GM12892 (cell line): ENCODE results near the gene CRTAC1.
A peak's percentile ranks its signal among the peaks of the same experiment; 100 is the strongest.

Experiments
- DNase-seq: peaks from one replicate; pipeline ENCODE4 v3.0.0; 2011; ENCODE audit not compliant: insufficient read length
- FAIRE-seq: peaks from 2 replicates; lab custom pipeline; 2011; peaks lifted over from hg19 to GRCh38; lab: Jason Lieb, UNC
- POLR2A ChIP-seq: IDR thresholded peaks from 2 replicates; pipeline ENCODE4 v1.6.1; 2011; ENCODE audit warnings: low read depth, low read length, control low read depth
- POLR2AphosphoS5 ChIP-seq: IDR thresholded peaks from 2 replicates; pipeline ENCODE4 v1.6.1; 2011; ENCODE audit warnings: low read depth, low read length, control low read depth
- TAF1 ChIP-seq: IDR thresholded peaks from 2 replicates; pipeline ENCODE4 v1.6.1; 2011; ENCODE audit warnings: low read depth, mild to moderate bottlenecking, control low read depth, low read length, borderline replicate concordance

The CRTAC1 gene

DNA sequence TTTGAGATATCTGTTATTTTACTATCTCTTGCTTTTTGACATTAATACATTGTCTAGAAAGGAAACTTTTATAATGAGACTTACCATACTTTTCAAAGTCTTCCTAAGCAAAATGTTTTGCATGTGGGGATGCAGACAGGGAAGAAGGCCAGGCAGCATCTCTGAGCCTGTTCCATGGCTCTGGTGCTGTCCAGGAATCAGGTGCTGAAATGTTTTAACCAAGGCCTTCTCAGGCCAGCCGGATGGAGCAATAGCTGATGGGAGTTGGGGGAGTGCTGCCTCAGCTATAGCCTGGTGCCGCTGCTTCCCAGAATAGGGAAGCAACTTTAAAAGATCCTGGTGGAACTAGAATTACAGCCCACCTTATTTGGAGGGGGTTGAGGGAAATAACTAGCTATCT is 38.5 kb downstream of the CRTAC1 start:
- DNase-seq (no peak), FAIRE-seq (no peak)
- no peak for TF ChIP-seq TAF1
- TF ChIP-seq POLR2A, result no peak

DNA sequence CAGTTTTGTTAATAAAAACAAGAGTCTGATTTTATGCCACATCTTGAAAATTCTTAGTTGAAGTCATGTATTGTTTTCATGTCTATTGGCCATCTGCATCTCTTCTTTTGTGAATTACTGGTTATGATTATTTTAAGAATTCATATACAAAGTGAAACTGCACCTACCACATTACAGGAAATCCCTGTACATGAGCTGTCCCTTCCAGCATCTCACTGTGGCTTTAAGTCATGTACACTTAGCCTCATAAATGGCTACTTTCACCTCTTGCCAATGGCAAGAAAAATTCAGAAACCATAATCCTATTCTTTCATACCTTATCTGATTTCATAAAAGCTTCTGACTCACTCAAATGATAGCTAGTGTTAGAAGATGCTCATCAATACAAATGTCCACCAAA is 48.6 kb downstream of the CRTAC1 start:
- TF ChIP-seq POLR2A, result no peak
- DNase-seq (no peak), FAIRE-seq (no peak)

GRCh38 chr10:97977673-97978072 is 52.7 kb downstream of the CRTAC1 start:
- DNase-seq (no peak), FAIRE-seq (no peak)
- TF ChIP-seq POLR2AphosphoS5 (no peak), POLR2A (no peak), TAF1 (no peak)

DNA sequence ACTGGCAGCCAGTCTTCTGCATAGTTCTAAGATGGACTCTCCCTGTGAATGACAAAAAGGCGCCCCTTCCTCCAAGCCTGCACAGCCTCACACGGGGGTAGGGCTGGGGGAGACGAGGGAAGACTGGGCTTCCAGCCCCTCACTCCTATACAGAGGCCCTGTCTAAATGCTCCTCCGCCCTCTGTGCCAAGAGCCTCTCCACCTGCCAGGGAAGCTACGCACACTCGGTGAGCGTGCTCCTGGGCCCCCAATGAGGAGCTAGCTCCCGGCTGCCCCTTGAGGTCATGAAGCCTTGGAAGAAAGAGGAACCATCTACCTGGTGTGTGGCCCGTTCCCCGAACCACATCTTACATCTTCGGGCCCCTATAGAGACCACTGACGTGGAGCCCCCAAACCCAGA is 54.8 kb downstream of the CRTAC1 start:
- FAIRE-seq, result no peak

GRCh38 chr10:97974526-97975525 is 55.6 kb downstream of the CRTAC1 start:
- FAIRE-seq, result no peak
- no peak for TF ChIP-seq TAF1
- no peak for TF ChIP-seq POLR2A
- no peak for TF ChIP-seq POLR2AphosphoS5
- DNase-seq, result no peak

More for the DNA sequence above, 54.8 kb downstream of the CRTAC1 start:
- no peak for DNase-seq
- TF ChIP-seq TAF1 (no peak), POLR2A (no peak), POLR2AphosphoS5 (no peak)

DNA sequence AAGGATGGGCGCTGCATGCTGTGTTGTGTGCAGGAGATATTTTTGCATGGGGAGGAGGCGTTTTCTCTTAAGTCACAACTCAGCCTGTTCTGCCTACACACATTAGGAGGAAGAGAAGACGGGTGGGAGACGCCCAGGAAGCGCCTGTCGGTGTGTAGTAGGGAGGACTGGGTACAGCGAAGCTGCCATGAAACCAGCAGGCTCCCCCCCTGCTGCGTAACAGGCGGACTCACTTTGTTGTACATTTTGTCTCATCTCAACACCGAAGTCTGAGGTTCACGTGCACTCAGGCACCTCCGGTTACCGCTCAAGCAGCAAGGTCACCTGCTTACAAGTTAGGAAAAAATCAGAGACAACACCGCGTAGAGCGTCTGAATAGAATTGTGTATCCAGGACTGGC is 56.3 kb downstream of the CRTAC1 start:
- DNase-seq, result no peak
- TF ChIP-seq POLR2AphosphoS5 (no peak), TAF1 (no peak), POLR2A (no peak)

GRCh38 chr10:97969538-97970079 is 60.8 kb downstream of the CRTAC1 start:
- TF ChIP-seq POLR2AphosphoS5, result no peak
- no peak for TF ChIP-seq POLR2A
- no peak for TF ChIP-seq TAF1
- no peak for FAIRE-seq

More for the DNA sequence above, 56.3 kb downstream of the CRTAC1 start:
- FAIRE-seq, result peak; percentile 24

DNA sequence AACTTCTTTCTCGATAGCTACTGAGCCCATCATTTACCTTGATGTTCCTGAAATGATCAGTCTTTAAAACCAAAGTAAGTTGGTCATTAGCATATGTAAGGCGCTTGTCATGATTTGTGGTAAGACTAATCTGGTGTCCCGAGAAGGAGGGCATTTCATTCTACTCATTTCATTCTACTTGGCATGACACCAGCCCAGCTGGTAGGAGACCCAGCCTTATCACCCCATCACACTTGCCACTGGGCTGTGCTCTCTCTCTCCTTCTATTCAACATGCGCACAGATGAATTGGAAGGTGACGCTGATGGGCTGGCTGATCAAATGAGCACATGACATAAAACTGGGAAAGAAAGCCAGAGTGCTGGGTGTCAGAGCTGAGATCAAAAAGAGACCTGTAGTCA is 65.7 kb downstream of the CRTAC1 start:
- DNase-seq, result no peak
- no peak for TF ChIP-seq POLR2AphosphoS5
- no peak for FAIRE-seq

More at GRCh38 chr10:97969538-97970079, 60.8 kb downstream of the CRTAC1 start:
- DNase-seq, result no peak

DNA sequence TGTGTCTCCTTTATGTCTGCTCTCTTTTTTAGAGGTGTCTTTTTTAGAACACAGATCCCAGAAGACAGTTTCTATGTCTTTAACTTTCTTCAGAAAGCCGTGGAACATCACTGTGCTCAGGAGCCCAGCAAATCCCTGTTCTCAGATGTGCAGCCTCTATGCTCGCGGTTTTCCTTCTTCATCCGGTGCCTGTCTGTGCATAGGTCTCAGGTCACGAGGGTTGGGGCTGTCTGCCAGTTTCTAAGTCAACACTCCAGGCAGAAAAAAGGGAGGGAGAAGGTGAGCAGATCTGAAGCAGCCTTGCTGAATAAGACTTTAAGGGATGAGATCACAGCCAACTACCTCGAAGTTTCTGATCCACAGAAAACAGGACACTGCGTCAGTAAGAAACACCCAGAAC is 68.5 kb downstream of the CRTAC1 start:
- FAIRE-seq, result no peak
- no peak for DNase-seq
- no peak for TF ChIP-seq POLR2AphosphoS5
- TF ChIP-seq POLR2A, result no peak
- no peak for TF ChIP-seq TAF1

- FAIRE-seq (no peak), DNase-seq (no peak)
- TF ChIP-seq POLR2AphosphoS5 (no peak), POLR2A (no peak), TAF1 (no peak)
Measured at GRCh38 chr10:97960269-97961056, 70.0 kb downstream of the CRTAC1 start.

GRCh38 chr10:97949462-97949861 is 81.0 kb downstream of the CRTAC1 start:
- FAIRE-seq (no peak), DNase-seq (no peak)
- no peak for TF ChIP-seq TAF1
- no peak for TF ChIP-seq POLR2AphosphoS5
- TF ChIP-seq POLR2A, result no peak

- TF ChIP-seq TAF1 (no peak), POLR2AphosphoS5 (no peak), POLR2A (no peak)
- no peak for DNase-seq
- no peak for FAIRE-seq
Measured at GRCh38 chr10:97948822-97949221, 81.6 kb downstream of the CRTAC1 start.
